ENCODE results near the gene OSBPL2.

GRCh38 chr20:62191781-62192559 lies 46.4 kb upstream of the OSBPL2 start:
- no peak for TF ChIP-seq CTCF (IDR thresholded peaks at IDR 0.05)
- TF ChIP-seq POLR2A (IDR thresholded peaks at IDR 0.05), result no peak
